C4-2B (cell line): Measurements from ENCODE around the gene ZFYVE9.

Source experiments
- ZFX ChIP-seq: fragments of 450-650 bp; IDR thresholded peaks from 2 replicates; pipeline ENCODE4 v1.6.1; 2017
- TF ChIP-seq, protein P1 (sequence below): fragments of 450-650 bp; conservative IDR thresholded peaks from 2 replicates; pipeline ENCODE4 v1.5.1; 2017; ENCODE audit warnings: mild to moderate bottlenecking

DNA sequence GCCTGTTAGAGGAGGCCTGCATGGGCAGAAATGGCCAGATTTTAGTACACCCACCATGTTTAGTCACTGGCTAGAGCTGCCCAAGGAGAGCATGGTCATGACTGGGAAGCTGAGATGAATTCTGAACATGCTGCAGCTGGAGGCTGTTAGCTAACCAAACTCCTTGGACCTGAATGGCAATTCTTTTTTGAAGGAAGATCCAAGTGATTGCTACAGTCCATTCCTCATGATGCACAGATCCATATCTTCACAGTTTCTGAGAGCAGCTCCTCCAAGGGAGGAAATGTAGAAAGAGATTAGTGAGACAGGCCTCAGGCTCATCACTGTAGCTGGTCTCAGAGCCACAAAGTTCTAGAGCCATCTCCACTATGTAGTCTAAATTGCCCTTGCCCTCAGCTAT lies 11.1 kb downstream of the ZFYVE9 start:
- TF ChIP-seq, protein P1, sequence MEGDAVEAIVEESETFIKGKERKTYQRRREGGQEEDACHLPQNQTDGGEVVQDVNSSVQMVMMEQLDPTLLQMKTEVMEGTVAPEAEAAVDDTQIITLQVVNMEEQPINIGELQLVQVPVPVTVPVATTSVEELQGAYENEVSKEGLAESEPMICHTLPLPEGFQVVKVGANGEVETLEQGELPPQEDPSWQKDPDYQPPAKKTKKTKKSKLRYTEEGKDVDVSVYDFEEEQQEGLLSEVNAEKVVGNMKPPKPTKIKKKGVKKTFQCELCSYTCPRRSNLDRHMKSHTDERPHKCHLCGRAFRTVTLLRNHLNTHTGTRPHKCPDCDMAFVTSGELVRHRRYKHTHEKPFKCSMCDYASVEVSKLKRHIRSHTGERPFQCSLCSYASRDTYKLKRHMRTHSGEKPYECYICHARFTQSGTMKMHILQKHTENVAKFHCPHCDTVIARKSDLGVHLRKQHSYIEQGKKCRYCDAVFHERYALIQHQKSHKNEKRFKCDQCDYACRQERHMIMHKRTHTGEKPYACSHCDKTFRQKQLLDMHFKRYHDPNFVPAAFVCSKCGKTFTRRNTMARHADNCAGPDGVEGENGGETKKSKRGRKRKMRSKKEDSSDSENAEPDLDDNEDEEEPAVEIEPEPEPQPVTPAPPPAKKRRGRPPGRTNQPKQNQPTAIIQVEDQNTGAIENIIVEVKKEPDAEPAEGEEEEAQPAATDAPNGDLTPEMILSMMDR = no peak
- TF ChIP-seq ZFX = no peak
